ENCODE results near the gene YOD1. TPM values are rescaled to one million over a fixed set of nuclear protein-coding genes. Genes with fewer than 3 reads are reported as not detected.

Gene YOD1
- polyA plus RNA-seq, 1 donor from 2014 or later, result 9.3 TPM

DNA sequence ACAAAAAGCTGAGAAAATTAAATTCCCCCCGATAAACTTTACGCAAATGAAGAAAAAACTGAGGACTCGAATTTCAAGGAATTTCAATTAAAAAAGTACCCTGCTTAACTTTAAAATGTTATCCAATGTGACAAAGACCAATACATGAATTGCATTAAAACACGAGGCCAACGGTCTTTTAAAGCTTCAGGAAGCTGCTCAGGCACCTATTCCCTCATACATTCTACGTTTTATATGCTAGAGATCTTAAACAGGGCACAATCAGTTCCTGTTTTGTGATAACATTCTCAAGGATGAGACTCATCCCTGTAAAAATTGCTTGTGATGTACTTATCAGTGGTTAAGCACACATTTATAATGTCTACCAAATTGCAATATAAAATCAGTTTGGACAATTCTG is 3.0 kb downstream of the YOD1 start:
- TF ChIP-seq TAF1 (IDR thresholded peaks at IDR 0.05; ENCODE audit: low read depth), result no peak
- TF ChIP-seq, protein P1, sequence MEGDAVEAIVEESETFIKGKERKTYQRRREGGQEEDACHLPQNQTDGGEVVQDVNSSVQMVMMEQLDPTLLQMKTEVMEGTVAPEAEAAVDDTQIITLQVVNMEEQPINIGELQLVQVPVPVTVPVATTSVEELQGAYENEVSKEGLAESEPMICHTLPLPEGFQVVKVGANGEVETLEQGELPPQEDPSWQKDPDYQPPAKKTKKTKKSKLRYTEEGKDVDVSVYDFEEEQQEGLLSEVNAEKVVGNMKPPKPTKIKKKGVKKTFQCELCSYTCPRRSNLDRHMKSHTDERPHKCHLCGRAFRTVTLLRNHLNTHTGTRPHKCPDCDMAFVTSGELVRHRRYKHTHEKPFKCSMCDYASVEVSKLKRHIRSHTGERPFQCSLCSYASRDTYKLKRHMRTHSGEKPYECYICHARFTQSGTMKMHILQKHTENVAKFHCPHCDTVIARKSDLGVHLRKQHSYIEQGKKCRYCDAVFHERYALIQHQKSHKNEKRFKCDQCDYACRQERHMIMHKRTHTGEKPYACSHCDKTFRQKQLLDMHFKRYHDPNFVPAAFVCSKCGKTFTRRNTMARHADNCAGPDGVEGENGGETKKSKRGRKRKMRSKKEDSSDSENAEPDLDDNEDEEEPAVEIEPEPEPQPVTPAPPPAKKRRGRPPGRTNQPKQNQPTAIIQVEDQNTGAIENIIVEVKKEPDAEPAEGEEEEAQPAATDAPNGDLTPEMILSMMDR (IDR thresholded peaks at IDR 0.05; ENCODE audit: poor library complexity, severe bottlenecking), result no peak
- TF ChIP-seq EZH2 (IDR thresholded peaks at IDR 0.05; ENCODE audit: borderline replicate concordance, insufficient read depth, low read length, poor library complexity, severe bottlenecking), result no peak
- TF ChIP-seq MXI1 (conservative IDR thresholded peaks at IDR 0.05; ENCODE audit: poor library complexity, severe bottlenecking), result no peak
- no peak for TF ChIP-seq SMC3 (conservative IDR thresholded peaks at IDR 0.05; ENCODE audit: poor library complexity)
- no peak for TF ChIP-seq RAD21 (conservative IDR thresholded peaks at IDR 0.05)
- no peak for TF ChIP-seq EP300 (conservative IDR thresholded peaks at IDR 0.05; ENCODE audit: poor library complexity, severe bottlenecking)
- TF ChIP-seq POLR2AphosphoS5 (IDR thresholded peaks at IDR 0.05), result no peak
- TF ChIP-seq, protein P2, sequence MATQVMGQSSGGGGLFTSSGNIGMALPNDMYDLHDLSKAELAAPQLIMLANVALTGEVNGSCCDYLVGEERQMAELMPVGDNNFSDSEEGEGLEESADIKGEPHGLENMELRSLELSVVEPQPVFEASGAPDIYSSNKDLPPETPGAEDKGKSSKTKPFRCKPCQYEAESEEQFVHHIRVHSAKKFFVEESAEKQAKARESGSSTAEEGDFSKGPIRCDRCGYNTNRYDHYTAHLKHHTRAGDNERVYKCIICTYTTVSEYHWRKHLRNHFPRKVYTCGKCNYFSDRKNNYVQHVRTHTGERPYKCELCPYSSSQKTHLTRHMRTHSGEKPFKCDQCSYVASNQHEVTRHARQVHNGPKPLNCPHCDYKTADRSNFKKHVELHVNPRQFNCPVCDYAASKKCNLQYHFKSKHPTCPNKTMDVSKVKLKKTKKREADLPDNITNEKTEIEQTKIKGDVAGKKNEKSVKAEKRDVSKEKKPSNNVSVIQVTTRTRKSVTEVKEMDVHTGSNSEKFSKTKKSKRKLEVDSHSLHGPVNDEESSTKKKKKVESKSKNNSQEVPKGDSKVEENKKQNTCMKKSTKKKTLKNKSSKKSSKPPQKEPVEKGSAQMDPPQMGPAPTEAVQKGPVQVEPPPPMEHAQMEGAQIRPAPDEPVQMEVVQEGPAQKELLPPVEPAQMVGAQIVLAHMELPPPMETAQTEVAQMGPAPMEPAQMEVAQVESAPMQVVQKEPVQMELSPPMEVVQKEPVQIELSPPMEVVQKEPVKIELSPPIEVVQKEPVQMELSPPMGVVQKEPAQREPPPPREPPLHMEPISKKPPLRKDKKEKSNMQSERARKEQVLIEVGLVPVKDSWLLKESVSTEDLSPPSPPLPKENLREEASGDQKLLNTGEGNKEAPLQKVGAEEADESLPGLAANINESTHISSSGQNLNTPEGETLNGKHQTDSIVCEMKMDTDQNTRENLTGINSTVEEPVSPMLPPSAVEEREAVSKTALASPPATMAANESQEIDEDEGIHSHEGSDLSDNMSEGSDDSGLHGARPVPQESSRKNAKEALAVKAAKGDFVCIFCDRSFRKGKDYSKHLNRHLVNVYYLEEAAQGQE (IDR thresholded peaks at IDR 0.05; ENCODE audit: borderline replicate concordance), result no peak
- Histone ChIP-seq H3K4me2 (ENCODE audit: low read length) (no peak overlapping the region), H3K27ac (ENCODE audit: low read length) (no peak overlapping the region), H3K36me3 (ENCODE audit: insufficient read depth, low read length) (peaks cover 6% of the 10 kb centered on the region), H3K79me2 (replicated peaks; ENCODE audit: insufficient read depth, low read length) (peaks cover 44% of the 10 kb centered on the region), H3K27me3 (ENCODE audit: insufficient read depth, low read depth, low read length) (no peaks in the 10 kb centered on the region), H4K20me1 (ENCODE audit: insufficient read depth) (no peaks in the 10 kb centered on the region), H3F3A (ENCODE audit: insufficient read depth, low read length, poor library complexity, severe bottlenecking) (peaks cover 3% of the 10 kb centered on the region), H3K9me2 (ENCODE audit: insufficient read depth, low read length) (no peaks in the 10 kb centered on the region), H3K9me3 (ENCODE audit: low read length) (no peaks in the 10 kb centered on the region), H3K4me3 (ENCODE audit: low read length) (peak overlapping the region; percentile 37), H2AFZ (ENCODE audit: low read depth, low read length) (no peak overlapping the region), H3K9ac (ENCODE audit: low read length) (no peak overlapping the region)

DNA sequence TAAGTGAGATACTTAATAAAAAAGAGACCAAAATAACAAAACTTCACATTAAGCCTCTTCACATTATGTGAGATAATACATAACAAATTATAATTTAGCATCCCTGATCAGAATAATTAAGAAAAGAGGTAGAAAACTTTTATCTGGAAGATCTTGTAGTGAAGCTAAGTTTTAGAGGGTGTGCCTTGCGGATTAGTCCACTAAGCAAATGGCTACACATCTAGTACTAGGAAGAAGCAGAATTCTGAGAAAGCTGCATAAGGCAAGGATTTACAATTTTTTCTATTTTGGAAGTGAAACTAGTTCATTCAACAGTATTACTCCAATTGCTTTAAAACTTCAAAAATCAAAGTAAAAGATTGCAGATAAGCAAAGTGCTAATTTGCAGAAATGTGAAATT is 3.5 kb downstream of the YOD1 start:
- H3K27ac ChIP-seq (ENCODE audit: low read length), result no peak overlapping the region
- H3F3A ChIP-seq (ENCODE audit: insufficient read depth, low read length, poor library complexity, severe bottlenecking), result peaks cover 3% of the 10 kb centered on the region
- H3K36me3 ChIP-seq (ENCODE audit: insufficient read depth, low read length), result peaks cover 6% of the 10 kb centered on the region
- H3K9me2 ChIP-seq (ENCODE audit: insufficient read depth, low read length), result no peaks in the 10 kb centered on the region
- H3K9ac ChIP-seq (ENCODE audit: low read length), result no peak overlapping the region
- H3K27me3 ChIP-seq (ENCODE audit: insufficient read depth, low read depth, low read length), result no peaks in the 10 kb centered on the region
- H3K4me3 ChIP-seq (ENCODE audit: low read length), result peak overlapping the region; percentile 37
- no peaks in the 10 kb centered on the region for H4K20me1 ChIP-seq (ENCODE audit: insufficient read depth)
- H3K79me2 ChIP-seq (replicated peaks; ENCODE audit: insufficient read depth, low read length), result peaks cover 44% of the 10 kb centered on the region
- peak overlapping the region; percentile 32 for H3K4me2 ChIP-seq (ENCODE audit: low read length)
- no peak for TF ChIP-seq POLR2AphosphoS5 (IDR thresholded peaks at IDR 0.05)
- no peak for TF ChIP-seq EP300 (conservative IDR thresholded peaks at IDR 0.05; ENCODE audit: poor library complexity, severe bottlenecking)
- TF ChIP-seq, protein P2 (IDR thresholded peaks at IDR 0.05; ENCODE audit: borderline replicate concordance), result no peak
- no peak for TF ChIP-seq RAD21 (conservative IDR thresholded peaks at IDR 0.05)
- TF ChIP-seq SMC3 (conservative IDR thresholded peaks at IDR 0.05; ENCODE audit: poor library complexity), result no peak
- TF ChIP-seq MXI1 (conservative IDR thresholded peaks at IDR 0.05; ENCODE audit: poor library complexity, severe bottlenecking), result no peak
- no peak for TF ChIP-seq TAF1 (IDR thresholded peaks at IDR 0.05; ENCODE audit: low read depth)
- no peak for TF ChIP-seq EZH2 (IDR thresholded peaks at IDR 0.05; ENCODE audit: borderline replicate concordance, insufficient read depth, low read length, poor library complexity, severe bottlenecking)
- TF ChIP-seq, protein P1 (IDR thresholded peaks at IDR 0.05; ENCODE audit: poor library complexity, severe bottlenecking), result no peak
- H3K9me3 ChIP-seq (ENCODE audit: low read length), result no peaks in the 10 kb centered on the region
- H2AFZ ChIP-seq (ENCODE audit: low read depth, low read length), result no peak overlapping the region

Data from neural cell (in vitro differentiated cells).